GM19468 (cell line): Measurements from ENCODE around the gene CDKN2C.

Experiments
- ATAC-seq: cut with Tn5 transposase; IDR thresholded peaks from one replicate; pipeline ENCODE4 v1.9.1; 2021; ENCODE audit warnings: mild to moderate bottlenecking, moderate library complexity, moderate number of reproducible peaks; ENCODE audit not compliant: unreplicated experiment; ENCODE audit errors: extremely low read depth

Gene CDKN2C

DNA sequence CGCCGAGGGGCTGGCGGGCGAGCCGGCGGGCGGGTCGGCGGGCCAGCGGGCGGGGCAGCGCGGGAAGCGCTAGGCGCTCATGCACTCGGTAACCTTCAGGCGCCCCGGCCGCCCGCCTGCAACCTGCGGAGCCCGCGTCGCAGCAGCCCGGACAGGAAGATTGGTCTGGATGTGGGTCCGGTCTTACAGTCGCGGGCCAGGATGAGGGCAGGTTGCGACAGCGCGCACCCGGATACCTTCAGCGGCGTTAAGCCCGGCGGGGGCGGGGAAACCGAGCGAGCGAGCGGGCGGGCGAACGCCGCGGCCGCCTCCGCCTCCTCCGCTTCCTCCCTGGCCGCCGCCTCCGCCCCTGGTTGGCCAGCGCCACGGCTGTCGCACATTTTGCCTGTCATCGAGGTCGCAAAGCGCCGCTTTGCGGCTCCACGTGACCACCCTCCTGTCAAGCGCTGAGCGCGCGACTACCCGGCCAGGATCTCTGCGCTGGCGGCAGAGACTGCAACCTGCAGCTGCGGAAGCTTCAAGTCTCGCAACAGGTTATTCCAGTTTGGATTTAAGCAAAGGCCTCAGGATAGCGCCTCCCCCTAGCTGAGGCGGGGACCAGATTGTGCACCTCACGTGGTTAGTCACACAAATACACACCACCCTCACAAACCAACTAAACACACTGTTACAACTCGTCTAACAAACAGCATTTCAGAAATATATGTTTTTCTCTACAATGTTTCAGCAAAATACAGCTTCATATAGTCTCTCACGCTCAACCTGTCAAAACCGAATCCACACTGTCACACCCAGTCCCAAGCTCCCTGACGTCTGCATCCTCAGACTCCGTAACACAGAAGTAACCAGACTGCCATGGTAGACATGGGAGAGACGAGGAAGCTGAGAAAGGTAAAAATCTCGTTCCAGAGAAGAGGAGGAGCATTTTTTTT, 9.9 kb upstream of the CDKN2C start, which contains the start of gene FAF1:
FAF1 (minus strand) TSS at position 355 of the 932 bp plus-strand sequence. CDS start 456 bp downstream, outside the sequence.
- peak; percentile 91 for ATAC-seq

DNA sequence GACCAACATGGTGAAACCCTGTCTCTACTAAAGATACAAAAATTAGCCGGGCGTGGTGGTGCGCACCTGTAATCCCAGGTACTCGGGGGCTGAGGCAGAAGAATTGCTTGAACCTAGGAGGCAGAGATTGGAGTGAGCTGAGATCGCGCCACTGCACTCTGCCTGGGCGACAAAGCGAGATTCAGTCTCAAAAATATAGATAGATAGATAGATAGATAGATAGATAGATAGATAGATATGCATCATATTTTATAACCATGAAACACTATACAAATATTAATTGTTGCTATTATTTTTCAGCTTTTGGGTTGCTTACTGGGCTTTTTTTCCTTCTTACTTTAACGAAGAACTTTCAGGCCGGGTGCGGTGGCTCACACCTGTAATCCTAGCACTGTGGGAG, 5.2 kb upstream of the CDKN2C start:
- no peak for ATAC-seq

DNA sequence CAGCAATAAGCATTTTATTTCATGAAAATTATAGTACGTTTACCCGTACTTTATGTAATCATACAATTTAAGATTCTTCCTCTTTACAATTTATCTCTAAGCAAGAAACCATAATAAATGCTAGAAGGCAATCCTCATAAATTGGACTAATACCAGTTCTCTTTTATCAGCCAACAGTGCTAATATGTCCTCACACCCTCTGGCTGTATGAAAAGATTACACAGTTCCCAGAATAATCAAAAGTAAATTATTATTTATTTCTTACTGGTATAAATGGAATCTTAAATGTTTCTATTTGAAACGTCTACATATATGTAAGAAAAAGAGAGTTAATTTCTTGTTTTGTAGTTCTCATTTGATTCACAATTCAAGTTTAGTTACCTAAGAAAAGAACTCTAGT, 3.1 kb upstream of the CDKN2C start:
- no peak for ATAC-seq

DNA sequence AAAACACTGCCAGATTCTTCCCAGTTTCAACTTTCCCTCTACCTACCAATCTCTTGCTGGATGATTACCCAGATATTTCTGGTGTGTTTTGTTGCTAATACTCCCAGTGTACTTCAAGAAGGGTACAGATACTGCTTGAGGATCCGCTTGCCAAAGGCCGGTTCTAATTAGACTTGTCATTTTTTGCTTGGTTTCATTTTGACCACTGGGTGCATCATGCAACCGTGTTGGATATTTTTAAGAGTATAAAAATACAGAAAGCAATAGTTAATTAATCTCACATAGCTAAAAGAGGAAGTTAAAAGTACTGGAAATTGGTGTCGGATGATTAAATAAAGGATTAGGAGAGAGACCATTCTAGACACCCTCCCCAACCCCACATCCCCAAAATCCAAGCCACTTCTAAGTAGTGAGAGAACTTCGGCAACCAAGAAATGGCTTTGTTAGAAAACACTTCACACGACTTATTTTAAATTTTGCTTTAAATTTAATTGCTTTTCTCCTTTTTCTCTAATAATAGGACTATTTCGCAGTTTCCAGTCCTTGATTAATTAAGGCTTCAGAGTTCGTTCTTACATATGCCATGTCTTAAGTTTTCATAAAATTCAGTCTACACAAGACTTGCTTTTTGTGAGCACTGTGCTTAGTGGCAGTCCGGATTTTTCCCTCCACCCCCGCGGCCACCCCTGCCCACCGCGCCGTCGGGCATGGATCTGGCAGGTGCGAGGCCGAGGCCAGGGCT, 2.5 kb upstream of the CDKN2C start:
- ATAC-seq, result no peak

DNA sequence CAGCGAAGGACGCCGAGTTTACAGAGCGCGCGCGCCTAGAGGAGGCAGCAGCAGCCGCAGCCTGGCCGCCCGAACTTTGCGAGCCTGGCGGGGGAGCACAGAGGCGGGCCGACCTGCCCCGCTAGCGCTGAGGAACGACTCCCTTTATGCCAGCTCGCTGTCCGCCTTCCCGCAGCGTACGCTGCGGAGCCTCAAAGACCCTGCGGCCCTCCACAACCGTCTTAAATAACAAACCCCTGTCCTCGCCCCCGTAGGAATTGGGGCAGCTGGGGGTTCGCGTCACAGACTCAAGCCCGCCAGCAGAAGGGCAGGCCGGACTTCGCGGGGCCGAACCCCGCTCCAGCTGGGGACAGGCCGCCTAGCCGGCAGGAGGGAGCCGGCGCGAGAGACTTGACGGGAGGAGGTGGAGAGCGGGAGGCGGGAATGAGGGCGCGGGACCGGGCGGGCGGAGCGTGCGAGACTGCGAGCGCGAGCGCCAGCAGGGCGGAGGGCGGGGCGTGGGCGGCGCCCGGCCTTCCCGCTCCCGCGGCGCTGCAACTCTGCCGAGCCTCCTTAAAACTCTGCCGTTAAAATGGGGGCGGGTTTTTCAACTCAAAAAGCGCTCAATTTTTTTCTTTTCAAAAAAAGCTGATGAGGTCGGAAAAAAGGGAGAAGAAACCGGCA, 1.8 kb upstream of the CDKN2C start:
- ATAC-seq, result peak; percentile 33

DNA sequence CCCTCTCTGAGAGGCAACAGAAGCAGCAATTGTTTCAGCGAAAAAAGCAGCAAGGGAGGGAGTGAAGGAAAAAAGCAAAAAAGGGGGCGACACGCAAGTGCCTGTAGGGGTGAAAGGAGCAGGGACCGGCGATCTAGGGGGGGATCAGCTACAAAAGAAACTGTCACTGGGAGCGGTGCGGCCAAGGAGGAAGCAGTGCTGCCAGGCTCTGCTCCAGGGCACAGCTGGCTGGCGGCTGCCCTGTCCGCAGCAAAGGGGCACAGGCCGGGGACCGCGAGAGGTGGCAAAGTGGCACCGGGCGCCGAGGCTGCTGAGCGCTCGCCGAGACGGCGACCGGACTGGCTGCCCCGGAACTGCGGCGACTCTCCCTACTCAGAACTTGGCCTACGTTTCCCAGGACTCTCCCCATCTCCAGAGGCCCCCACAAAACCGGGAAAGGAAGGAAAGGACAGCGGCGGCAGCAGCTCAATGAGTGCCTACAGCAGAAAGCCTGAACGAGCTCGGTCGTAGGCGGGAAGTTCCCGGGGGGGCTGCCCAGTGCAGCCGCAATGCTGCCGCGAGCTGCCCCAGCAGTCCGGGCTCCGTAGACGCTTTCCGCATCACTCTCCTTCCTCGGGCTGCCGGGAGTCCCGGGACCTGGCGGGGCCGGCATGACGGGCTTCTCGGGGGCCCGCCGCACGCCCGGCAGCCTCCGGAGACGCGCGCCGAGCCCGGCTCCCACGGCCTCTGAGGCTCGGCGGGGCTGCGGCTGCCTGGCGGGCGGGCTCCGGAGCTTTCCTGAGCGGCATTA, 1.0 kb upstream of the CDKN2C start:
- no peak for ATAC-seq

DNA sequence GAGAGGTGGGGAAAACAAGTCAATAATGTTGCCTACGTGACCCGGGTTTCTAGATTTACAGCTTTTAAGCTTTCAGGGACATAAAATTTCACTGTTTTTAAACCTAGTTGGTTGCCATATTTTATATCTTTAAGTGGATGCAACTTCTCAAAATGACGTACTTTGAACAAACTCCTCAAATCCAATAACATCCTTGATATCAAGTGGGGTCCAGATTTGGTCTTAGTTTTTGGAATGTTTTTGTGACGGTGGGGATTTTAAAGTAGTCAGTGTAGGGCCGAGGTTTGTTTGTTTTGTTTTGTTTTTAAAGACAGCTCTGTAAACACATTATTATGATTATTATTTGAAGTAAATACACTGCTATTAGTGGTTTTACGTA, 453 bp downstream of the CDKN2C start:
- no peak for ATAC-seq

DNA sequence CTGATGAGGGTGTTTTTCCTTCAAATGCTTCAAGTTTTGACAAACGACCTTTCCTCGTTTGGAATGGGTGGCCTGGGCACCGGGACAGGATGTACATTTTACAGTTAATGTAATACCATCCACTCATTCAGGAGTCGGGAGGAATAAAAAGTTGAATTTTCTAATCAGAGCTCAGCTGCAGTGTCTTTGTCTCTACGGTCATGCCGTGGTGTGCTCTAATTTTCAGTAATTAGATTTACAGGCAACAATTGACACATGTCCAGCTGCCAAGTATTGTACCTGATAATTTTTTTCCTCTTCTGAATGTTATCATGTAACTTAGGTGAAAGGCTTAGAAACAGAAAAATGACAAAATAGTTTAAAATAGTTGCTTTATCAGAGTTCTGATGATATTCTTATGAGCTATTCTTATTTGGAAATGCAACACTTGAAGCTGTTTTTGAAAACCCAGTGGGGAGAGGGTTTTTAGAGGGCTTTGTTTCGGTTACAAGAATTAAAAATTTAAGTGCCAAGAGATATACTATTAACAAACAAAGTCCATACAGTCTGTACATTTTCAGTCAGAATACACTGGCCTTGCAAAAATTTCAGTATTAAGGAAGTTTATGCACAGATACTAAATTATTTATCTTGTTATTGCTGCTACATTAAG, 1.0 kb downstream of the CDKN2C start:
- no peak for ATAC-seq

DNA sequence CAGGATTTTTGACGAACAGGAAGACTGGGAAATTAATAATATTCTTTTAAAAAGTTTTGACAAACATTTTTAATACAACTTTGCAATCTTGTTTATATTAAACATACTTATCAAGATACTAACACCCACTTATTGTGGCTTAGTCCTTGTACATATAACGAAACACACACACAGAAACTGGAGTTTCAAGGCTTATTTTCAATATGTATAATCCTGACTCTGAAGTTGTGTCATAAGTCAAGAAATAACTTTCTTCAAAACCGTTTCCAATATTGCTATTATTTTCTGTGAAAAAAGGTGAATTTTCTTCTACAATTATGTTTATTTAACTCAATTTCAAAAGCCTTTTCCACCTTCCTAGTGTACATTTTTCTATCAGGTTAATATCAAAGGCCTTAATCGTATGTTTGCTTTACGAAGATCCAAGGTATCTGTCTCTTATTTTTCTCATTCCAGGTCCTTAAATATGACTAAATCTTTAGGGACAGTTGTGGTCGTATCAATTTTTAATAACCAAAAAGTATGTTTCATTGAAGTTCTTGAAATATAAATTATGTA, 1.8 kb downstream of the CDKN2C start:
- ATAC-seq, result no peak

DNA sequence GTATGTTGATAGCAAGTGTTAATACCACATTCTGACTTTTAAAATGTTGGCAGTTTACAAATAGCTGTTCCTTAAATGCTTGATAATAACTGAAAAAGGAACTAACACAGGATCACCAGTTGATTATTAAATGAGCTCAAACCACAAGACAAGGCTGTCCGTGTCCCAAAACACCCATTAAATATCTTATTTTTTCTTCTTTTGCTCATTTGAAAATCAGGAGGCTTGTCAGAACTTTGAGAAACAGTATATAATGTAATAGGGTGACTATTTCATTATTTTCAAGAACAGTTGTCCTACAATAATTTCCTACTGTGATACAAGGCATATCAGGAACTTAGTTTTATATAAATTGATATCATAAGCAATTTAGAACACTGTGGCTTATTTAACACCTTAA, 2.7 kb downstream of the CDKN2C start:
- ATAC-seq, result no peak

DNA sequence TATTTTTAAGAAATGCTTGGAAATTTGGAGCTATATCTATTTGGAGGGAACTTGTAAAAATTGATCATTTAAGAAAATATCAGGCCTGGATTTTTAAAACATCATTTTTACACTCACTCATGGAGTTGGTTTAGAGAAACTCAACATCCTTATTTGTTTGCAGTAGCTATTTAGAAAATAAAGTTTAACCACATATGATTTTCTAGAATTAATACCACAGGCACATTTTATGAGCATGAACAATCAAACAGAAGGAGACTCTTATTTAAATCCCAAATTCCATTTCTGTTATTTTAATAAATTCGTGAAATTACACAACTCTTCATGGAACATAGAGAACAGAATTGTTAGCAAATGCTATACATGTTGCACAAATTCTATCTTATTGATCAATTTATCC, 3.2 kb downstream of the CDKN2C start:
- no peak for ATAC-seq

DNA sequence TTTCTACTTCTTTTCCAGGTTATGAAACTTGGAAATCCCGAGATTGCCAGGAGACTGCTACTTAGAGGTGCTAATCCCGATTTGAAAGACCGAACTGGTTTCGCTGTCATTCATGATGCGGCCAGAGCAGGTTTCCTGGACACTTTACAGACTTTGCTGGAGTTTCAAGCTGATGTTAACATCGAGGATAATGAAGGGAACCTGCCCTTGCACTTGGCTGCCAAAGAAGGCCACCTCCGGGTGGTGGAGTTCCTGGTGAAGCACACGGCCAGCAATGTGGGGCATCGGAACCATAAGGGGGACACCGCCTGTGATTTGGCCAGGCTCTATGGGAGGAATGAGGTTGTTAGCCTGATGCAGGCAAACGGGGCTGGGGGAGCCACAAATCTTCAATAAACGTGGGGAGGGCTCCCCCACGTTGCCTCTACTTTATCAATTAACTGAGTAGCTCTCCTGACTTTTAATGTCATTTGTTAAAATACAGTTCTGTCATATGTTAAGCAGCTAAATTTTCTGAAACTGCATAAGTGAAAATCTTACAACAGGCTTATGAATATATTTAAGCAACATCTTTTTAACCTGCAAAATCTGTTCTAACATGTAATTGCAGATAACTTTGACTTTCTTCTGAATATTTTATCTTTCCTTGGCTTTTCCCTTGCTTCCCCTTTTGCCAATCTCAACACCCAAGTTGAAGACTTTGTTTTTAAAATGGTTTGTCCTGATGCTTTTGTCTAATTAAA, 4.0 kb downstream of the CDKN2C start:
- no peak for ATAC-seq

DNA sequence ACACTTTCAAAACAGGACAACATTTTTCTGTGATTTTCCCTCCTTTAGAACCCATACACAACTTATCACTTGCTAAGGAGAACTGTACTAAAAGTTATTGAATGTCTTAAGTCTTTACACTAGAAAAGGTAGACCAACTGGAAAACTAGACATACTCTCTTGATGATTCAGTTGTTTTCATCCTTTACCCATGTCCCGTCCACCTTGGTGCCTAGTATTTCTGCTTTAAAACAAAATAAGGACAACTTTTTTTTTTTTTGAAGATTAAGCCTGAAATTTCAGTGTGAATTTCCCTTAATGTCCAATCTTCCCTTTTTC, 4.5 kb downstream of the CDKN2C start:
- ATAC-seq, result no peak

DNA sequence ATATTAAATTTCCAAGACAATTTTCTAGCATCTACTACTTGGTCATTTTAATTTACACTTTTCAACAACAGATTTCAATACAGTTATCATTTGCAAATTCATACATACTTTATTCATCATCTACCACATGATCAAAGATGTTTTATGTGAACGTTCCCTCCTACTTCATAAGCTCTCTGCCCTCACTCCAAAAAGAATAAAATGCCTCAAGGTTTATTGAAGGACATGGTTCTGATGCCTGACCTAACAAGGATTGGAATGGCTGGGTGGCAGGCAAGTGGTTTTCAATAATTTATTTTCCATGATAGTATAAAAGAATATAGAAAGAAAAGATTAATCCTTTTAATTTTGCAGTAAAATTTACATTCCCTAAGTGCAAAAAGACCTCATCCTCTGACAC, 5.4 kb downstream of the CDKN2C start:
- ATAC-seq, result no peak

DNA sequence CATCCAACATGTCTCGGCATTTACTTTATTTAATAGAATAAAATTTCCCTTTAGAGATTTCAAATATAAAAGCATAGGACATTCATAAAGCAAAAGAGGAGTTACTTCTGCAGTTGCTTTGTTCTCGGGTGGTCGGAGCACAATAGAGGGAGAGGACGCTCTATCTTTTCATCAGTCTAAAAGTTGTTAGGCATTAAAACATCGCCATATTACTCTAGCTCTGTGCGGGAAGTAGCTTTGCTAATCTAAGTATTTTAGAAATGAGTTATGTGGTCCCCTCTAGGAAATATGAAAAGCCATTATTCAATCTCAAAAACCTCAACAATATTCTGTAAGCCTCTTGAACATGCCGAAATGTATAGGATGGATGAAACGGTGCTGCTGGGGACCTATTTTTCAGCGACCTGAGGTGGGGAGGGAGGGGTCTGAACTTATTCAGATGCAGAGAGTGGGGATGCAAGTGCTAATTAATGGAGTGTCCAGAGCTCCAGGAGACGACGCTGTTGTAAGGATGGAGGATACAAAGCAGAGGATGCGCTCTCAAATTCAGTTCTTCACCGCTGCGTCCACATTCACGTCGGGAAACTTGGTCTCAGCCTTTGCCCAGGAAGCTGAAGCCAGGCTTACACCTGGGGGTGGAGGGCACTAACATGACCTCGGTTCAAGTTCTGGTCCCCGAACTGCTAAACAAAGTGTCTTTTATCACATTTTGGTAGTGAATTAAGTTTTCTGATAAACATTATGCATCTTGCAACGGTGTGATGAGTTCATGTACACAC, 6.3 kb downstream of the CDKN2C start:
- no peak for ATAC-seq

DNA sequence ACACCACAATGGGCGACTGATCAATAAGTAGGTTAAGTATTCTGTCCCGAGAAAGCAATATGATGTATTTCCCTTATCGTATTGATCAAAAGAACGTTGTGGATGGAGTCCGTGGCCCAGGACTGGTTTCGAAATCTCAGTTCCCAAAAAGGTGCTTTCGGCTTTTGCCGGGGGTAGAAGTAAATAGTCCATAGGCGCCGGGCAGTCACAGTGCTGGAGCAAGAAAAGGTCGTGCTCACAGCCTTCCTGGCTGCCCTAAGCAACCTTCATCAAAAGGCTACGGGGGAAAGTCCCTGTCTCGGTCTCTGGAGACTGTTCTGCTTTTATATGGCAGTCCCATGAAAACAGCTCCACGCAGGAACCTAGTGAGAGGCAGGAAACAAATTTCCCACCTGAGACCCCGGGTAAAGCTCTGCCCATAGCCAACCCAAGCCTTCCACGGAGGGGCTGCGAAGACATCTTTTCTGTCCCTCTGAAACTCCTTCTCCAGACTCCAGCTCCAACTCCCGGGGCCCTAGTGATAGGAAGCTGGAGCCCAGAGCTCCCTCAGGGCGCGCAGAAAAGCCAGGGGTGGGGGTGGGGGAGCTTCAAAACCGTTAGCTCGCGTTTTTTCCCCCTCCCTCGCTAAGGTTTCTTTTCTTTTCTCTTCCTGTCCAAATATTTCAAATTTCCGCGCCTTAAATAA, 7.0 kb downstream of the CDKN2C start:
- no peak for ATAC-seq

DNA sequence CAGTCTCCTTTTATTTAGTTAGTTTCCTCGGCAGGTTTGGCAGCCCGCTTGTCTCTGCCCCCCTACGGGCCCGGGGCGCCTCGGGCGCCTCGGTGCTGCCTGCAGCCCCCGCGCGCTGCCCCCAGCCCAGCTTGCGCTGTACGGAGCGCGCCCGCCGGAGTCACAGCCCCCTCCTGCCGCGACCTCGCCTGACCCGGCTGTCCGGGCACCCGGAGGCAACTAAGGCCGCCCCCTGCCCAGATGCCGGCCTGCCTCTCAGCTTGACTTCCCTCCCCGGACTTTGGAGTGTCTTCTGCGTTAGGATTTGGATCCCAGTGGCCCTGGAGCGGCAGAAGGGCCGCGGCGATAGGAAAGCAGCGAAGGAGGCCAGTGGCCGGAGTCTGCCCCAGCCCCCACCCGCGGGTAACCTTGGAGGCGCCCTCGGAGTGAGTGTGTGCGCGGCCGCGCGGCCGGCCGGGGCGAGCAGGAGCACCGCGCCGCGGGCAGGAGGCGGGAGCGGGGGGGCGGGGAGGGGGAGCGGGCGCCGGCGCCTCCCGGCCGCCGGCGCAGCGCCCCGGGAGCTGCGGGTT, 7.6 kb downstream of the CDKN2C start:
- peak; percentile 12 for ATAC-seq
